Osteocyte (in vitro differentiated cells): ENCODE data around the gene DAB2IP. TPM values are rescaled to one million over a fixed set of nuclear protein-coding genes. Genes with fewer than 3 reads are reported as not detected.

Source experiments
- DNase-seq: peaks from one replicate; pipeline ENCODE4 v3.0.0; 2021; ENCODE audit warnings: mixed read lengths; ENCODE audit not compliant: unreplicated experiment; ENCODE audit errors: extremely low spot score
- H3K27ac Mint-ChIP-seq: one replicate; pipeline ENCODE4 v1.8.0; 2021; ENCODE audit warnings: mild to moderate bottlenecking, mixed read lengths; ENCODE audit not compliant: unreplicated experiment
- H3K27me3 Mint-ChIP-seq: one replicate; pipeline ENCODE4 v1.8.0; 2021; ENCODE audit warnings: mixed read lengths; ENCODE audit not compliant: unreplicated experiment
- H3K36me3 Mint-ChIP-seq: one replicate; pipeline ENCODE4 v1.8.0; 2021; ENCODE audit warnings: mixed read lengths; ENCODE audit not compliant: unreplicated experiment
- H3K4me1 Mint-ChIP-seq: one replicate; pipeline ENCODE4 v1.8.0; 2021; ENCODE audit warnings: mixed read lengths; ENCODE audit not compliant: unreplicated experiment
- H3K4me3 Mint-ChIP-seq: one replicate; pipeline ENCODE4 v1.8.0; 2021; ENCODE audit warnings: mild to moderate bottlenecking, moderate library complexity, mixed read lengths; ENCODE audit not compliant: unreplicated experiment
- H3K9me3 Mint-ChIP-seq: one replicate; pipeline ENCODE4 v1.8.0; 2021; ENCODE audit warnings: mixed read lengths; ENCODE audit not compliant: unreplicated experiment
- total RNA-seq: library from RNA; stranded (reverse); gene quantifications from 2 replicates; pipeline ENCODE4 v1.2.1, GENCODE V29; 2021
- TF ChIP-seq, protein P1 (sequence below): fragments of 200-600 bp; sonication (generic); IDR thresholded peaks from 2 replicates; pipeline ENCODE4 v1.5.0; 2021; ENCODE audit warnings: antibody characterized with exemption, mild to moderate bottlenecking, moderate library complexity

DAB2IP gene
- total RNA-seq, 1 donor from 2014 or later = 43.6 TPM

- H3K4me1 Mint-ChIP-seq = peaks cover 7% of the 10 kb centered on the region
- no peak for DNase-seq
- TF ChIP-seq, protein P1, sequence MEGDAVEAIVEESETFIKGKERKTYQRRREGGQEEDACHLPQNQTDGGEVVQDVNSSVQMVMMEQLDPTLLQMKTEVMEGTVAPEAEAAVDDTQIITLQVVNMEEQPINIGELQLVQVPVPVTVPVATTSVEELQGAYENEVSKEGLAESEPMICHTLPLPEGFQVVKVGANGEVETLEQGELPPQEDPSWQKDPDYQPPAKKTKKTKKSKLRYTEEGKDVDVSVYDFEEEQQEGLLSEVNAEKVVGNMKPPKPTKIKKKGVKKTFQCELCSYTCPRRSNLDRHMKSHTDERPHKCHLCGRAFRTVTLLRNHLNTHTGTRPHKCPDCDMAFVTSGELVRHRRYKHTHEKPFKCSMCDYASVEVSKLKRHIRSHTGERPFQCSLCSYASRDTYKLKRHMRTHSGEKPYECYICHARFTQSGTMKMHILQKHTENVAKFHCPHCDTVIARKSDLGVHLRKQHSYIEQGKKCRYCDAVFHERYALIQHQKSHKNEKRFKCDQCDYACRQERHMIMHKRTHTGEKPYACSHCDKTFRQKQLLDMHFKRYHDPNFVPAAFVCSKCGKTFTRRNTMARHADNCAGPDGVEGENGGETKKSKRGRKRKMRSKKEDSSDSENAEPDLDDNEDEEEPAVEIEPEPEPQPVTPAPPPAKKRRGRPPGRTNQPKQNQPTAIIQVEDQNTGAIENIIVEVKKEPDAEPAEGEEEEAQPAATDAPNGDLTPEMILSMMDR = no peak
- H3K4me3 Mint-ChIP-seq = no peak overlapping the region
- H3K27me3 Mint-ChIP-seq = peaks cover 4% of the 10 kb centered on the region
- no peak overlapping the region for H3K27ac Mint-ChIP-seq
- H3K36me3 Mint-ChIP-seq = no peaks in the 10 kb centered on the region
- H3K9me3 Mint-ChIP-seq = no peaks in the 10 kb centered on the region
Measured at GRCh38 chr9:121815084-121815483, 163.7 kb downstream of the DAB2IP start.

- TF ChIP-seq, protein P1 = no peak
- Mint-ChIP-seq H3K9me3 (no peaks in the 10 kb centered on the region), H3K36me3 (no peaks in the 10 kb centered on the region), H3K4me1 (peaks cover 7% of the 10 kb centered on the region), H3K27me3 (peaks cover 4% of the 10 kb centered on the region), H3K4me3 (no peak overlapping the region), H3K27ac (no peak overlapping the region)
- DNase-seq = no peak
Measured at GRCh38 chr9:121815546-121816448, 164.4 kb downstream of the DAB2IP start.

- no peak for DNase-seq
- H3K27me3 Mint-ChIP-seq = peaks cover 4% of the 10 kb centered on the region
- H3K36me3 Mint-ChIP-seq = no peaks in the 10 kb centered on the region
- no peak overlapping the region for H3K4me3 Mint-ChIP-seq
- no peak overlapping the region for H3K27ac Mint-ChIP-seq
- TF ChIP-seq, protein P1 = no peak
- H3K9me3 Mint-ChIP-seq = no peaks in the 10 kb centered on the region
- H3K4me1 Mint-ChIP-seq = peaks cover 7% of the 10 kb centered on the region
Measured at GRCh38 chr9:121816449-121816817, 165.0 kb downstream of the DAB2IP start.

DNA sequence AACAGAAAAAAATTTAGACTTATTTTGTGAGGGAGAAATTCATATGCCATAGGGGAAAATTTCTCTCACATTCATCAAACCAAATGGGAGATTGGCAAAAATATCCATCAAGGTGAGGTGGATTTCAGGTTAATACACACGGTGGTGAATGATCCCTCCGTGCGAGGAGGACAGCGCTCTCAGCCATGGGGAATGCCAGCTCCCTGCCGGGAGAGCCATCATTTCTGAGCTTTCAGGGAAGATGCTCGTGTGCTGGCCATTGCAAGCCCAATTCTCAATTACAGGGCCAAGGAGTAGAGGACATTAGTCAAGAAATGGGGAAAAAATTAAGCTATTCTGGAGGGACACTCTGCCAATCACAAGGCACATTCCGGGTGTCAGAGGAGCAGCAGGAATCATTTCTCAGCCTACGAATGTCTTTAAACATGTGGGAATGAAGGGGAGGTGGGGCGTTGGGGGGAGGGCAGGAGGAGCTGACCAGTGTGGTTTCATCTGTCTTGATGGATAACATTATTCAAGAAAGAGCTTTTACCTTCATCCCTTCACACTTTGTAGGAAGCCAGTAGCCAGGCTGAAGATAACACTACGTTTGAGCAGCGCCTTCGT is 165.5 kb downstream of the DAB2IP start:
- Mint-ChIP-seq H3K27me3 (peaks cover 4% of the 10 kb centered on the region), H3K4me1 (peaks cover 7% of the 10 kb centered on the region), H3K9me3 (no peaks in the 10 kb centered on the region), H3K27ac (no peak overlapping the region), H3K4me3 (no peak overlapping the region), H3K36me3 (peaks cover under 1% of the 10 kb centered on the region)
- TF ChIP-seq, protein P1 = no peak
- DNase-seq = no peak

DNA sequence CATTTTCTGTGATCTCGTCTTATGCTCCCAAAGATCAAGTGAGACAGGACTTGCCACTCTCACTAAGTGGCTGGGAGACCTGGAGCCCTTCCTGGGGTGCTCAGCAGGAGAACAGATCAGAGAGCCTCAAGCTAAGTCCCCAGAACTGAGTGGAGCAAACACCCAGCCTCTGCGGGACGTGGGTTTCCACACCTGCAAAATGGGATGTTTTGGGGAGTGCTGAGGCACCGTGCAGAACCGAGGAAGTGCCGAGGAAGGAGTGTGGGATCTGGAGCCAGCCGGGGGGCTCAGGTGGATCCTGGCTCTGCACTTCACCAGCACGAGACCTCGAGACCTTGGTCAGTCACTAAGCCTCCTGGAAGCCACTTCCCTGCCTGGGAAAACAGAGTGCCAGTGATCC is 166.0 kb downstream of the DAB2IP start:
- H3K27me3 Mint-ChIP-seq = peaks cover 4% of the 10 kb centered on the region
- H3K36me3 Mint-ChIP-seq = peaks cover 2% of the 10 kb centered on the region
- DNase-seq = no peak
- no peak overlapping the region for H3K27ac Mint-ChIP-seq
- TF ChIP-seq, protein P1 = no peak
- H3K9me3 Mint-ChIP-seq = no peaks in the 10 kb centered on the region
- H3K4me1 Mint-ChIP-seq = peaks cover 7% of the 10 kb centered on the region
- no peak overlapping the region for H3K4me3 Mint-ChIP-seq
